Hematopoietic multipotent progenitor cell (in vitro differentiated cells): ENCODE data around the gene ARID1B. TPM values are rescaled to one million over a fixed set of nuclear protein-coding genes. Genes with fewer than 3 reads are reported as not detected.
"Not testable (repeated sequence)": the region's sequence is repeated elsewhere in the genome, so short reads cannot be mapped to it uniquely, and the experiment has no call there.

Experiments
- DNase-seq, 3 donors: peaks; one replicate each; pipeline ENCODE4 v3.0.0-alpha.2; 2011 to 2015; ENCODE audit warnings: low read depth in 2 of 3, low spot score in 2 of 3
- total RNA-seq: library from RNA; depleted of rRNA; stranded (reverse); fragments of >200 nt; gene quantifications from one replicate; pipeline ENCODE4 v1.2.3, GENCODE V29; 2012

The ARID1B gene
- total RNA-seq, 1 donor: 107 TPM

- no peak for DNase-seq
These were observed 367.0 kb downstream of the ARID1B start for GRCh38 chr6:157143890-157144798.

- no peak for DNase-seq
These were observed 367.8 kb downstream of the ARID1B start for GRCh38 chr6:157144859-157145568.

- DNase-seq: no peak
These were observed 368.6 kb downstream of the ARID1B start for GRCh38 chr6:157145656-157146285.

GRCh38 chr6:157147054-157148026 is 370.2 kb downstream of the ARID1B start:
- DNase-seq: not testable (repeated sequence)

GRCh38 chr6:157148391-157149323 is 371.5 kb downstream of the ARID1B start:
- no peak for DNase-seq

- DNase-seq: no peak
These were observed 372.9 kb downstream of the ARID1B start for GRCh38 chr6:157150076-157150475.

- DNase-seq: no peak
These were observed 373.9 kb downstream of the ARID1B start for GRCh38 chr6:157151029-157151428.

- no peak for DNase-seq
These were observed 374.8 kb downstream of the ARID1B start for GRCh38 chr6:157151989-157152388.

GRCh38 chr6:157152556-157152955 is 375.4 kb downstream of the ARID1B start:
- DNase-seq: no peak

GRCh38 chr6:157155804-157156203 is 378.6 kb downstream of the ARID1B start:
- DNase-seq: no peak

- DNase-seq: no peak
These were observed 380.1 kb downstream of the ARID1B start for GRCh38 chr6:157157258-157157657.

GRCh38 chr6:157158456-157158855 is 381.3 kb downstream of the ARID1B start:
- DNase-seq: no peak

- DNase-seq: no peak
These were observed 381.7 kb downstream of the ARID1B start for GRCh38 chr6:157158897-157159296.

- no peak for DNase-seq
These were observed 382.2 kb downstream of the ARID1B start for GRCh38 chr6:157159348-157159747.

GRCh38 chr6:157161912-157162311 is 384.7 kb downstream of the ARID1B start:
- DNase-seq: no peak

GRCh38 chr6:157162766-157163433 is 385.7 kb downstream of the ARID1B start:
- no peak for DNase-seq

- no peak for DNase-seq
These were observed 386.4 kb downstream of the ARID1B start for GRCh38 chr6:157163434-157164159.

GRCh38 chr6:157164972-157165371 is 387.8 kb downstream of the ARID1B start:
- DNase-seq: no peak
